HepG2 (cell line): ENCODE data around the gene POLA1. TPM values are rescaled to one million over a fixed set of nuclear protein-coding genes. Genes with fewer than 3 reads are reported as not detected.

Experiments used
- ATAC-seq: fragments of 200-7000 bp; cut with Tn5 transposase; 3 replicates; pipeline ENCODE4 v1.9.1; 2020; ENCODE audit warnings: mild to moderate bottlenecking, moderate library complexity
- BruUV-seq: library from RNA; stranded (reverse); fragments of 400-500 nt; replicated peaks from 2 replicates; lab custom pipeline; 2021; lab: Mats Ljungman, UMichigan
- CTCF ChIA-PET: fragments of 300-600 bp; formaldehyde crosslinking; extraction: SDS; loops from one replicate; lab custom pipeline; 2021; ENCODE audit warnings: low total read pairs, inconsistent platforms, low intra/inter-chr PET ratio; lab: Yijun Ruan, JAX
- POLR2A ChIA-PET: fragments of 350-600 bp; sonication (Branson Sonifier 250); formaldehyde crosslinking; loops from one replicate; lab custom pipeline; 2020; ENCODE audit warnings: antibody characterized with exemption, inconsistent platforms; lab: Yijun Ruan, JAX
- DNase-seq: peaks from one replicate; pipeline ENCODE4 v3.0.0-alpha.2; 2015; ENCODE audit warnings: low spot score
- FAIRE-seq: peaks from 3 replicates; lab custom pipeline; 2011; peaks lifted over from hg19 to GRCh38; lab: Jason Lieb, UNC
- H2AFZ ChIP-seq: one replicate; pipeline ENCODE4 v1.6.1; 2011; ENCODE audit warnings: low read length, inconsistent platforms
- H3K27ac ChIP-seq: fragments of 300-600 bp; 3 replicates; pipeline ENCODE4 v1.8.0; 2011; ENCODE audit warnings: mixed run types, mild to moderate bottlenecking, mixed read lengths, low read length, inconsistent platforms; ENCODE audit not compliant: insufficient read depth; ENCODE audit errors: extremely low read length
- H3K27me3 ChIP-seq, 2 experiments: fragments of 200-600 bp in 1 of 2; 2 replicates in 1 of 2; 3 replicates in 1 of 2; pipeline versions ENCODE4 v1.6.0 to v1.8.0; 2011; ENCODE audit warnings: low read length in 2 of 2, mild to moderate bottlenecking in 2 of 2, moderate library complexity in 2 of 2, inconsistent platforms in 1 of 2; ENCODE audit not compliant: insufficient read depth in 2 of 2, control insufficient read depth in 1 of 2
- H3K36me3 ChIP-seq, 2 experiments: fragments of 200-600 bp in 1 of 2; replicated peaks in 1 of 2; 2 replicates in 1 of 2; 3 replicates in 1 of 2; pipeline versions ENCODE4 v1.5.1 to v1.8.0; 2011; ENCODE audit warnings: low read length in 2 of 2, inconsistent platforms in 1 of 2; ENCODE audit not compliant: insufficient read depth in 2 of 2, control insufficient read depth in 1 of 2
- H3K4me1 ChIP-seq: 2 replicates; pipeline ENCODE4 v1.5.1; 2012; ENCODE audit warnings: low read length, inconsistent platforms; ENCODE audit not compliant: insufficient read depth
- H3K4me2 ChIP-seq: 2 replicates; pipeline ENCODE4 v1.6.0; 2011; ENCODE audit warnings: low read depth, low read length, inconsistent platforms
- H3K4me3 ChIP-seq, 3 experiments: fragments of 200-600 bp in 1 of 3; sonication (generic), shearing (Covaris generic) in 1 of 3; replicated peaks in 1 of 3; 2 replicates each; pipeline ENCODE4 v1.5.1; 2011 to 2016; ENCODE audit warnings: low read length in 3 of 3, inconsistent platforms in 2 of 3, low read depth in 2 of 3, mild to moderate bottlenecking in 2 of 3, control low read depth in 1 of 3, mixed read lengths in 1 of 3; ENCODE audit not compliant: insufficient read depth in 1 of 3
- H3K79me2 ChIP-seq: one replicate; pipeline ENCODE4 v1.6.1; 2011; ENCODE audit warnings: low read length, inconsistent platforms; ENCODE audit not compliant: insufficient read depth
- H3K9ac ChIP-seq: 2 replicates; pipeline ENCODE4 v1.6.0; 2011; ENCODE audit warnings: mild to moderate bottlenecking, low read depth, low read length, inconsistent platforms; ENCODE audit not compliant: insufficient read depth
- H3K9me3 ChIP-seq: 2 replicates; pipeline ENCODE4 v1.5.1; 2012; ENCODE audit warnings: mild to moderate bottlenecking, low read length
- H4K20me1 ChIP-seq: 2 replicates; pipeline ENCODE4 v1.6.0; 2011; ENCODE audit warnings: inconsistent platforms, mild to moderate bottlenecking, low read length, moderate library complexity; ENCODE audit not compliant: insufficient read depth
- HOMEZ ChIP-seq: IDR thresholded peaks from 2 replicates; pipeline ENCODE4 v1.6.1; 2016; ENCODE audit warnings: low read depth
- MAF1 ChIP-seq: sonication (generic); formaldehyde crosslinking; IDR thresholded peaks from 2 replicates; pipeline ENCODE4 v1.5.0; 2020; ENCODE audit warnings: missing genetic modification reagents, borderline replicate concordance
- MEIS2 ChIP-seq: sonication (generic); formaldehyde crosslinking; IDR thresholded peaks from 2 replicates; pipeline ENCODE4 v1.9.0; 2021; ENCODE audit warnings: mild to moderate bottlenecking, missing genetic modification reagents
- PHF5A ChIP-seq: IDR thresholded peaks from one replicate; pipeline ENCODE4 v1.6.1; 2018; ENCODE audit warnings: low read depth, missing genetic modification reagents; ENCODE audit not compliant: unreplicated experiment
- SRY ChIP-seq: sonication (generic); formaldehyde crosslinking; IDR thresholded peaks from 2 replicates; pipeline ENCODE4 v1.8.0; 2022; ENCODE audit warnings: mild to moderate bottlenecking, missing genetic modification reagents
- THAP7 ChIP-seq: sonication (generic); formaldehyde crosslinking; IDR thresholded peaks from 2 replicates; pipeline ENCODE4 v1.8.1; 2023; ENCODE audit warnings: mild to moderate bottlenecking, missing genetic modification reagents
- ZFP1 ChIP-seq: IDR thresholded peaks from 2 replicates; pipeline ENCODE4 v1.6.1; 2016
- ZNF713 ChIP-seq: sonication (generic); formaldehyde crosslinking; IDR thresholded peaks from 2 replicates; pipeline ENCODE4 v1.4.0; 2020; ENCODE audit warnings: mild to moderate bottlenecking, missing genetic modification reagents
- WGBS: methylation state at CpG from one replicate; pipeline ENCODE4 v1.1.6; 2017; ENCODE audit warnings: low lambda C conversion rate; 5-methylcytosine and 5-hydroxymethylcytosine counted together
- in situ Hi-C: cut with HindIII; loops from 2 replicates; pipeline ENCODE4 v1.10.0; 2017; ENCODE audit warnings: low pct_unique_long_range_greater_than_20kb; ENCODE audit not compliant: extremely low pct_ligation_motif_present
- intact Hi-C: fragments of 100-400 bp; cut with micrococcal nuclease; formaldehyde crosslinking; loops from one replicate; pipeline ENCODE4 v1.10.0; 2022; ENCODE audit not compliant: unreplicated experiment
- polyA plus RNA-seq, 8 experiments: library from polyadenylated mRNA; depleted of rRNA in 3 of 8; stranded (reverse) in 7 of 8; unstranded in 1 of 8; fragments of >200 nt; fragmentation: Illumina TruSeq in 4 of 8; extraction: Trizol in 4 of 8; gene quantifications; 2 replicates each; pipeline versions ENCODE4 v1.2.1 to v1.2.3, GENCODE V29; 2011 to 2016; ENCODE audit warnings: low read depth in 4 of 8, missing spikeins in 1 of 8, mixed read lengths in 1 of 8; ENCODE audit not compliant: insufficient read depth in 1 of 8
- total RNA-seq, 5 experiments: library from RNA; depleted of rRNA; stranded (reverse); fragments of >200 nt; fragmentation: Illumina TruSeq; extraction: Trizol; gene quantifications; 2 replicates each; pipeline ENCODE4 v1.2.3, GENCODE V29; 2016; ENCODE audit warnings: low read depth in 1 of 5

POLA1 gene
- total and polyA plus RNA-seq, 2 of the 13 experiments (the other 11 are each of a cell fraction or from before 2014, with no cell fraction given) = 3.3 to 26.5 TPM

GRCh38 chrX:24955372-24955930 is 261.7 kb downstream of the POLA1 start:
- Histone ChIP-seq H3K36me3 (no peaks in the 10 kb centered on the region), H3K27me3 (no peaks in the 10 kb centered on the region), H3K9me3 (no peaks in the 10 kb centered on the region), H3K9ac (no peak overlapping the region), H3K79me2 (no peaks in the 10 kb centered on the region), H3K4me1 (no peaks in the 10 kb centered on the region), H3K4me3 (no peak overlapping the region), H3K4me2 (no peak overlapping the region), H4K20me1 (no peaks in the 10 kb centered on the region), H2AFZ (no peak overlapping the region), H3K27ac (no peak overlapping the region)
- in situ Hi-C loops (no loop called here), intact Hi-C loops (no loop called here)
- DNase-seq (no peak), FAIRE-seq (no peak), ATAC-seq (no peak)
- TF ChIP-seq PHF5A = no peak
- no peak for TF ChIP-seq SRY
- no peak for TF ChIP-seq THAP7 (CRISPR knock-in tag)
- no peak for TF ChIP-seq MEIS2 (CRISPR knock-in tag)
- no peak for TF ChIP-seq ZFP1 (CRISPR knock-in tag)
- POLR2A ChIA-PET = no interaction called here
- 79% methylated on average over 2 of the region's 2 CpGs for WGBS
- no TSS peak for BruUV-seq
- CTCF ChIA-PET = no interaction called here

- CTCF ChIA-PET = no interaction called here
- Histone ChIP-seq H3K9me3 (no peaks in the 10 kb centered on the region), H3K79me2 (no peaks in the 10 kb centered on the region), H3K4me3 (no peak overlapping the region), H3K27me3 (no peaks in the 10 kb centered on the region), H4K20me1 (no peaks in the 10 kb centered on the region), H2AFZ (no peak overlapping the region), H3K4me1 (no peaks in the 10 kb centered on the region), H3K9ac (no peak overlapping the region), H3K27ac (no peak overlapping the region), H3K4me2 (no peak overlapping the region), H3K36me3 (no peaks in the 10 kb centered on the region)
- BruUV-seq = no TSS peak
- intact Hi-C loops = no loop called here
- TF ChIP-seq HOMEZ (CRISPR knock-in tag) (no peak), ZNF713 (no peak), MAF1 (CRISPR knock-in tag) (no peak)
- FAIRE-seq = no peak
- in situ Hi-C loops = no loop called here
- POLR2A ChIA-PET = no interaction called here
- no peak for DNase-seq
- ATAC-seq = no peak
Observed at GRCh38 chrX:24956828-24957227, 263.1 kb downstream of the POLA1 start.
